ENCODE measurements around the gene FOXN1.
"Not testable (repeated sequence)": the region's sequence is repeated elsewhere in the genome, so short reads cannot be mapped to it uniquely, and the experiment has no call there.

Gene FOXN1, protein sequence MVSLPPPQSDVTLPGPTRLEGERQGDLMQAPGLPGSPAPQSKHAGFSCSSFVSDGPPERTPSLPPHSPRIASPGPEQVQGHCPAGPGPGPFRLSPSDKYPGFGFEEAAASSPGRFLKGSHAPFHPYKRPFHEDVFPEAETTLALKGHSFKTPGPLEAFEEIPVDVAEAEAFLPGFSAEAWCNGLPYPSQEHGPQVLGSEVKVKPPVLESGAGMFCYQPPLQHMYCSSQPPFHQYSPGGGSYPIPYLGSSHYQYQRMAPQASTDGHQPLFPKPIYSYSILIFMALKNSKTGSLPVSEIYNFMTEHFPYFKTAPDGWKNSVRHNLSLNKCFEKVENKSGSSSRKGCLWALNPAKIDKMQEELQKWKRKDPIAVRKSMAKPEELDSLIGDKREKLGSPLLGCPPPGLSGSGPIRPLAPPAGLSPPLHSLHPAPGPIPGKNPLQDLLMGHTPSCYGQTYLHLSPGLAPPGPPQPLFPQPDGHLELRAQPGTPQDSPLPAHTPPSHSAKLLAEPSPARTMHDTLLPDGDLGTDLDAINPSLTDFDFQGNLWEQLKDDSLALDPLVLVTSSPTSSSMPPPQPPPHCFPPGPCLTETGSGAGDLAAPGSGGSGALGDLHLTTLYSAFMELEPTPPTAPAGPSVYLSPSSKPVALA

DNA sequence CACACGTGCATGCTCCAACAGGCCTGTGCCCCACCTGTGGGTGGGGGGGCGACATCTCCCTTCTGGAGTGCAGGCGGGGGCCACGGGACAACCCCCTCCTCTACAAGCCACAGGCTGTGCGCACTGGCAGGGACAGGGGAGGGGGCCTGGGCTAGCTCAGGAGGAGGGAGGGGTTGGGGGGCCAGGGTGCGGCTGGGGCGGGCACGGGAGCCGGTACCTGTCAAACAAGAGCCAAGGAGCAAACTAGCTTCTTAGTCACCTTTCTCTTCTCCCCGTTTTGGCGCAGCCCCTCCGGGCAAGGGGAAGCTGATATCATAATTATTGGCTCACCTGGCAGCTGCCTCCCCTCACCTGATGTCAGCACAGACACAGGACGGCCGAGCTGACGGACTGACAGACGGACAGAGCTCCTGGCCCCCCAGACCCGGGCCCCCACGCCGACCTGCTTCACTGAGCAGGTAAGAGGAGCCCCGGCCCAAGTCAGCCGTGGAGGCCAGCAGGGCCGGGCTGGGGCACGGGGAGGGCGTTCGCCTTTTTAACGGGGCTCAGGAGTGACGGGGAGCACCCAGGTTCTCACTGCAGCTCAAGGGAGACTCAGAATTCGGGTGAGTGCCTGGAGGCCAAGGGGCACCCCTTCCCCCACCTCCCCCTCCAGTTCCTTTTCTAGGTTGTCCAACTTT lies at the start of gene FOXN1:
Gene FOXN1, plus strand, starts transcription at position 363 of the 680 bp plus-strand sequence. CDS start 17,622 bp downstream, outside the sequence.
- no peak for DNase-seq

DNA sequence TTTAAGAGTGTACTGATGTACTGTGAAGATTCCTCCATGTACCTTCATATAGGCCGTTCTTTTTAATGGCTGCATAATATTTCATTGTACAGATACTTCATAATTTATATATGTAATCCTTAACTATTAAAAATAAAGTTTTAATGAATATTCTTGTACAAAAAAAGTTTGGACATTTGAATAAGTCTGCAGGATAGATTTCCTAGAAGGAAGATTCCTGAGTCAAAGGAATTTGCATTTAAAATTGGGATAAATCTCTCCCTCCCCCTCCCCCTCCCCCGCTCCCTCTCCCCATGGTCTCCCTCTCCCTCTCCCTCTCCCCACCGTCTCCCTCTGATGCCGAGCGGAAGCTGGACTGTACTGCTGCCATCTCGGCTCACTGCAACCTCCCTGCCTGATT lies 48.3 kb upstream of the FOXN1 start:
- no peak for DNase-seq

DNA sequence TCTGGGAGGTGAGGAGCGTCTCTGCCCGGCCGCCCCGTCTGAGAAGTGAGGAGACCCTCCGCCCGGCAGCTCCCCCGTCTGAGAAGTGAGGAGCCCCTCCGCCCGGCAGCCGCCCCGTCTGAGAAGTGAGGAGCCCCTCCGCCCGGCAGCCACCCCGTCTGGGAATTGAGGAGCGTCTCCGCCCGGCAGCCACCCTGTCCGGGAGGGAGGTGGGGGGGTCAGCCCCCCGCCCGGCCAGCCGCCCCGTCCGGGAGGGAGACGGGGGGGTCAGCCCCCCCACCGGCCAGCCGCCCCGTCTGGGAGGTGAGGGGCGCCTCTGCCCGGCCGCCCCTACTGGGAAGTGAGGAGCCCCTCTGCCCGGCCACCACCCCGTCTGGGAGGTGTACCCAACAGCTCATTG lies 47.3 kb upstream of the FOXN1 start:
- not testable (repeated sequence) for DNase-seq

DNA sequence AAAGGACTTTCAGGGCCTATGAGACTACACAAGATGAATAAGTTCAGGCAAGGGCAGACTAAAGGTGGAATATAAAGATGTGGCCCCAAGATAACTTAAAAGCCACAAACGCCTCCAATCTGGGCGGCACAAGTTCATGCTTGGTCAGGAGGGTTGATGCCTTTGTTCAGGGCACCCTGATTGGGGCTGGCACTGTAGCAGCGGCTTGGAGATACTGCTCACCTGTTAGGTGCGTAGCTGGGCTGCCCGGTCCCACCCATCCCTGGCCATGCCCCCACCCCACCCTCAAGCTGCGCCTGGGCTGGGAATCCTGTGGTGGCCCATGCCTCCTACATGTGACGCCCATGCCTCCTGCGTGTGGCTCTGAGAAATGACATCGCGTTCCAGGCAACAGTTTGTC lies 45.2 kb upstream of the FOXN1 start:
- DNase-seq = no peak

DNA sequence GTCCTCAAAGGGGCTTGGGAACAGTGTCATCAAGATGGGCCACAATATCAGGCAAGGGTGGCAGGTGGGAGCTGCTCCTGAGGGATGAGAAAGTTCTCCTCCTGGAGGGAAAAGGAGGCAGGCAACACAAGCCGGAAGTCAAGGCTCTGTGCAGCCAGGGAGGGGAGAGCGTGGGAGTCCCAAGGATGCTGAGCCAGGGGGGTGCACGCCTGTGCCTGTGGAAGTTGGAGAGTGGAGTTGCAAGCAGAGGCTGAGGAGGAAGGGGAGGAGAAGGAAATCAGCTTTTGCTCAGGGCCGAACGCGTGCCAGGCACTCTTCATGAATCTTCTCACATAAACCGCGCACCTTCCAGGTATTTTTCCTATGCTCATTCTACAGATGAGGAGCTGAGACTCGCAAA lies 40.1 kb upstream of the FOXN1 start:
- DNase-seq = no peak

DNA sequence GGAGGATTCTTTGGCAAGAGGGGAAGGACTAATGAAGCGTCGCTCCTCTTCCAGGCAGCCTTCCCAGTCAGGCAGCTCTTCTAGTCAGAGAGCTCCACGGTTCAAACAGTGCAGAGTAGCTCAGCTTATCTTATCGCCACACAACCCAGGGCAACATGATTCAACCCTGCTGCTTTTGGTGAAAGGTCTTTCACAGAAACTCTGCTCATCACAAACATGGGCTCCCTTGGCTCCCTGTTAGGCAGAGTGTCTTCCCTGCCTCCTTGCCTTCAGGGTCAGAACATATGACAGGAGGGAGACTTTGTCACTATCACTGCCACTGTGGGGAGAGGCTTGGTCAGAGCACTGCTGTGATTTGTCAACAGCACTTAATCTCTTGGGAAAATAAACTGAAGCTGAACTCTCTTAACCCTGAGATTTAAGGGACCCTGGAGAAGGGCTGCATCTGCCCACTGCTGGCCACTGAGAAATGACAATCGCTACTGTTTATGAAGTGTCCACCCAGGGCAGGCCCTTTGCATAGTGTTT lies 39.6 kb upstream of the FOXN1 start:
- DNase-seq = no peak

DNA sequence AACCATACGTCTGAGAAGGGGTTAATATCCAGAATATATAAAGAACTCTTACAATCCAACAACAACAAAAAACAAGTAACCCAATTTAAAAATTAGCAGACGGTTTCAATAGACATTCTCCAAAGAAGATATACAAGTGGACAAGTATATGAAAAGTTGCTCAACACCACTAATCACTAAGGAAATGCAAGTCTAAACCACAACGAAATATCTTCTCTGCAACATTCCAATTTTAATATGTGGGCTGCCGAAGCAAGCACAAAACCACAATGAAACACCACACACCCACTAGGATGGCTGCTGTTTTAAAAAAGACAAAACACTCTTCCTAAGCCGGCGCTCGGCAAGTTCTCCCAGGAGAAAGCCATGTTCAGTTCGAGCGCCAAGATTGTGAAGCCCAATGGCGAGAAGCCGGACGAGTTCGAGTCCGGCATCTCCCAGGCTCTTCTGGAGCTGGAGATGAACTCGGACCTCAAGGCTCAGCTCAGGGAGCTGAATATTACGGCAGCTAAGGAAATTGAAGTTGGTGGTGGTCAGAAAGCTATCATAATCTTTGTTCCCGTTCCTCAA lies 38.6 kb upstream of the FOXN1 start:
- DNase-seq = no peak

DNA sequence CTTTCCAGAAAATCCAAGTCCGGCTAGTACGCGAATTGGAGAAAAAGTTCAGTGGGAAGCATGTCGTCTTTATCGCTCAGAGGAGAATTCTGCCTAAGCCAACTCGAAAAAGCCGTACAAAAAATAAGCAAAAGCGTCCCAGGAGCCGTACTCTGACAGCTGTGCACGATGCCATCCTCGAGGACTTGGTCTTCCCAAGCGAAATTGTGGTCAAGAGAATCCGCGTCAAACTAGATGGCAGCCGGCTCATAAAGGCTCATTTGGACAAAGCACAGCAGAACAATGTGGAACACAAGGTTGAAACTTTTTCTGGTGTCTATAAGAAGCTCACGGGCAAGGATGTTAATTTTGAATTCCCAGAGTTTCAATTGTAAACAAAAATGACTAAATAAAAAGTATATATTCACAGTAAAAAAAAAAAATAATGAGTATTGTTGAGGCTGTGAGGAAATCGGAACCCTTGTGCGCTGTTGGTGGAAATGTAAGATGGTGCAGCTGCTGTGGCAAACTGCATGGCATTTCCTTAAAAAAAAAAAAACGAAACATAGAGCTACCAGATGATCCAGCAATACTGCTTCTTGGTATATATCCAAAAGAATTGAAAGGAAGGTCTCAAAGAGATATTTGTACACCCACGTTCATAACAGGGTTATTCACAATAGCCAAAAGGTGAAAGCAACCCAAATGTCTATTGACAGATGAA lies 38.0 kb upstream of the FOXN1 start:
- not testable (repeated sequence) for DNase-seq

DNA sequence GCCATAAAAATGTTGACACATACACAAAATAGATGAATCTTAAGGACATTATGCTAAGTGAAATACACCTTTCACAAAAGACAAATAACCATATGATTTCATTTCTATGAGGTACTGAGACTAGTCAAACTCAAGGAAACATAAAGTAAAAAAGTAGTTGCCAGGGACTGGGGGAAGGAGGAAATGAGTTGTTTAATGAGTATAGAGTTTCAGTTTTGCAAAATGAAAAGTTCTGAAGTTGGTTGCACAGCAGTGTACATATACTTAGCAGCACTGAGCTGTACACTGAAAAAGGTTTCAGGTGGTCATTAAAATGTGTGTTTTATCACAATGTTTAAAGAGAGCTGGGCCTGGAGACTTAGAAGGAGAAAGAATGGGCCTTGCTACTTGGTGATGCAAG lies 37.4 kb upstream of the FOXN1 start:
- no peak for DNase-seq

DNA sequence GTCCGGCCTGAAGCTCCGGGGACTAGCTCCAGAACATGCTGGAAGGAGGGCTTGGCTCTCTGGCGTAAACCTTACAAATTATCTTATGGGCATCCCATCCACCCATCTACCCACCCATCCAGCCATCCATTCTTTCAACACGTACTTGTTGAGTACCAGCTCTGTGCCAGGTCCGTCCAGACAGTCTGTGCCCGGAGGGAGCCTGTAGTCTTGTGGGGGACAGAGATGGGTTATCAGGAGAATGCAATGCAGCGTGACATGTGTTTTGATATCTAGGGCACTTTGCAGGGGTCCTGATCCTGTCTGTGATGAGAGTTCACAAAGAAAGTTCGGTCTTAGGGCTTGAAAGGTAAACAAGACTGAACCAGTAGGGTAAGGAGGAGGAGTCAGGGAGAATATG lies 36.8 kb upstream of the FOXN1 start:
- no peak for DNase-seq

DNA sequence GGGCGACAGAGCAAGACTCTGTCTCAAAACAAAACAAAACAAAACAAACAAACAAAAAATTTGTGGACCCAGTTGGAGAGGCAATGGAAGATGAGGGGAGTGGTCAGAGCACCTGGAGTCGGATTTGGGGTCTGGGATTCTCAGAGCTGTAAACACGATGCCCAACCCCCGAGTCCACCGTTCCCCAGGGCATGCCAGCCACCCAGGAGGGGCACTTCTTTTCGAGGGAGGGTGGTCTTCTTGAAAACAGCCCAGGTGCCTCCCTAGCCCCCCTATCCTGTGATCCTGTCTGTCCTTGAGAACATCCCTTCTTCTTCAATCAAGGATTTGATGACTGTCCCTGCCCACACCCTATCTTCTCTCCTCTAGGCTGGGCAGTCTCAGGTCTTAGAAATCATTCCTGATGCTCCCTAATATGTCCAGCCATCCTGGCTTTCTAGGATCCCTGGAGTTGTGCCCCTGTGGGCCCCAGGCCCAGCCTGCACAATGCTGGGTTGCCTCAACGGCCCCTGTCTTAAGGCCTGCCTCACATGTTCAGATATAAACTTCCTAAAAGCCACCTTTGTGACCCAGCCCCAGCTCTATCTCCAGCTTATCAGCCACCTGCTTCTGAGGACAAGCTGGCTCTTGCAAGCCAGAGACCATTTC lies 35.8 kb upstream of the FOXN1 start:
- DNase-seq = no peak

DNA sequence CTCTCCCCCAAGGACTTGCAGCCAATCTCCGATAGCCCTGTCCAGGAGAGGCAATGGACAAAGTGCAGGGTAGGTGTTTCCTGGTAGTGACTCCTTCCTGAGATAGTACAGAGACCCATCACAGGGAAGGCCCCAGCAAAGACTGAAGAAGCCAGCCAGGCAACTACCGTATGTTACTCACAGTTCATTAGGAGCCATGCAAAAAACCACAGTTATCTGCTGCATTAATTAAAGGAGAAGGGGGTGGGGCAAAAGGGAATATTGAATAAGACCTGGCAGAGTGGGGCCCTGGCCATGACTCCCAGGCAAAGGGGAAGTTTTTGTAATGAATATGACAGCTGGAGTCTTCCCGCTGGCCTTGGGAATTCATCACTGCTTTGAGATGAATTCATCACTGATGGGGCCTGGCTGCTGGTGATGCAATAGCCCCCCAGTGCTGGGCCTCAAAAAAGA lies 35.2 kb upstream of the FOXN1 start:
- DNase-seq = no peak

DNA sequence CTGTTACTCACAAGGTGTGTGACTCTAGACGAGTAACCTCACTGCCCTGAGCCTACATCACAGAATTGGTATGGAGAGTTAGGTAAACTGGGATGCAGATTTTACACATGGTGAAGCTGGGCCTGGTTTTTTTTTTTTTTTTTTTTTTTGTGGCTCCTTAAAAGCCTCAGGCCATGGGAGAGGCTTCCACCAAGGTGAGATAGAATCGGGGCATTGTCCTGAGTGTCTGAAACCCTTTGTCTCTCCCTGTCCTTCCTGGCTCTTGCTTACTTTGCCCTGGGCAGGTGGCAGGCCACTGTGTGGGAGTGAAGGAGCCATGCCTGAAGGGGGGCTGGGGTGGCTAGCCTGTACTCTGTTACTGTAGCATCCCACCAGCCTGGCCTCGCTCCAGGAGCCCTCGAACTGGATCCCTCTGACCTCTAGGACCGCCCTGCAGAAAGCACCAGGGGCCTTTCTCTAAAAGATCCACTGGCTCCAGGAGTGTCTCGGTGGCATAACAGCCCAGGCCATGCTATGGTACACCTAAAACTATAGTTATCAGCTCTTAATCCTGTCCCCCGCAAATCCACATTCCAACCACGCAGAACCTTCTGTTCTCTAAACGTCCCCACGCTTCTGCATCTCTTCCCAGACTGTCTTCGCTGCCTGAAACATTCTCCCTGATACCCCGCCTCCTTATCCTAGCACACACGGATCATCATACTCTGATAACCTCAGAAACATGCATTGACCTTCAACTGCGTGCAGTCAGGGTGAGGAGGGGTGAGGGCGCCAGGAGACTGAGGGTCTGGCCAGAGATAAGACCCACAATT lies 34.4 kb upstream of the FOXN1 start:
- no peak for DNase-seq

DNA sequence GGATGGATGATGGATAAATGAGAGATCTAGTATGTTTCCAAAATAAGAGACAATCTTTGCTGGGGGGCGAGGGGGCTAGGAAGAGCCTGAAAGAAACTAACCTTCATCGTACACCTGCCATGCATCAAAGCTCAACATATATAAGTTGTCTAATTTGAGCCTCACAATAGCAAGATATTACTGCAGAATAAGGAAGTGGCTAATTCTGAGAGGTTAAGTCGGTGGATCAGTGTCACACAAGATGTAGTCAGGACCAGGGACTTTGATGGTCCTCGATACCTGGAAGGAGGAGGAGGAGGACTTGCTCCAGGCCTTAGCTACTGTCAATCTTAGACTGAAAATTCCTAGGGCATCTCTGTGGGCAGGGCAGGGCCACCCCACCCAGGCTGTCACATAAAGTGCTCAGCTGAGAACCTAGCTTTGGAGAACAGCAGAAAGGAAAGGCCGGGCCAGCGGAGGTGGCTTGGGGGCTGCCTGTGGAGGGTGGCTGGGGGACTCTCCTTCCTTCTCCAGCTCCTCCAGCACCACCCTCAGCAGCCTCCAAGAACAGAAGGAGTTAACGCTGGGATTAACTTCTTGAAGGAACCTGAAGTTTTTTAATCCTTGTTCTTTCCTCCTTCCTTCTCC lies 33.2 kb upstream of the FOXN1 start:
- no peak for DNase-seq

DNA sequence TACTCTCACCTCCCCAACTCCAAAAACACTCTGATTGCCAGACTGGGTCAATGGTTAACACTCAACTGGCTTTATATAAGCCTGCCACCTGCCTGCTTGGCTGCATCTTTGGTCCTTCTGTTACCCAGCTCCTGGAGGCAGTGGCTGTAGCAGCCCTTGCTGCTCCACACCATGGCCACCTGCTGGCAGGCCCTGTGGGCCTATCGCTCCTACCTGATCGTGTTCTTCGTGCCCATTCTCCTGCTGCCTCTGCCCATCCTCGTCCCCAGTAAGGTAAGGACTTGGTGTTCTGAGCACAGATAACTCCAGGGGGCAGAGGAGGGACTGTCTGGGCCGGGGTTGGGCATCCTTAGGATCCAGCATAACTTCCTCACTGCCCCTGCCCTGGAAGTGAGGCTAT lies 32.6 kb upstream of the FOXN1 start, which contains the start of gene SLC13A2:
Gene SLC13A2, plus strand, starts transcription at position 103 of the 400 bp plus-strand sequence. Its CDS starts 69 bp downstream, at position 172.
- DNase-seq = no peak

DNA sequence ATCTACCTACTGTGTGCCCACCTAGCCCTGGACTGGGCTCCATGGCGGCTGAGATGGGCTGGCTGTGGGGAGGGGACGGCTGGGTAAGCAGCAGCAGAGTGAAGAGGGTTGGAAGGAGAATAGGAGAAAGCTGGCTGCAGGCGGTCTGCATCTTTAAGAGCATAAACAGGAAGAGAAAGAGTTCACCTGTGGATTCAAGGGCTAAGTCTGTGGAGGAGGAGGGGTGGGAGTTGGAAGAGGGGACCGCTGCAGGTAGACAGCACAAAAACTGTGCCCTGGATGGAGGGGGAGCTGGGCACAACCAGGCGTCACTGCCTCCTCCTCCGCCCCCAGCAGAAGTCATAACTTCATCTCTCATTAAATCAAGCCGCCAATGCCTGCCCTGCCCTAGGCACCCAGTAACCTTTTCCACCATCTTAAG lies 32.0 kb upstream of the FOXN1 start:
- DNase-seq = no peak

DNA sequence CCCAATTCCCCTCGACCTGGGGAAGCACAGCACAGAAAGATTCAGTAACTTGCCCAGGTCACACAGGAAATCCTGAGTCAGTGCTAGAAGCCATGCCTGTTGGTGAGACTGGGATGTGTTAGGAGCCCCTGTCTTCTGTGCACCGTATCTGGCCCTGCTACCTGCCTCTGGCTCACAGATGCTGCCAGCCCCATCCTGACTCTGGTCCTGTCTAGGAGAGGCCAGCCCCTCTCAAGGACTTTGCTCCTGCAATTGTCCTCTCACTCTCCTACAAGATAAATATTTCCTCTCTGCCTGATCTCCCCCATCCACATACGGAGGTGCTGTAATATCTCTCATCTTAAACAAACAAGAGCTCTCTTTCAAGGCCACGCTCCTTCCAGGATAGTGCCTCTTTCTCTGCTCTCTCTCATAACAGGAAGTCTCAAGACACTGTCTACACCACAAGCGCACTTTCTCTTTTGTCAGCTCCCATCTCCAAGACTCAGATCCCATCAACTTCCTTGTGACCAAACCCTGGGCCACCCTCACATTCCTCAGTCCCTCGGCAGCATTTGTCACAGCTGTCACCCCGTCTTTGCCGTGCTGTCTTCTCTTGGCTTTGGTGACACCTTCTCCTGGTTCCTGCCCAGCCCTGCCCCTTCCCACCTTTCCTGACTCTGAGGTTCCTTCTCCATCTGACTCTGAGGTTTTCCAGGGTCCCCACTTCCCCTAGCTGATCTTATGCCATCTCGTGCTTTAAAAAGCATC lies 30.8 kb upstream of the FOXN1 start:
- no peak for DNase-seq

DNA sequence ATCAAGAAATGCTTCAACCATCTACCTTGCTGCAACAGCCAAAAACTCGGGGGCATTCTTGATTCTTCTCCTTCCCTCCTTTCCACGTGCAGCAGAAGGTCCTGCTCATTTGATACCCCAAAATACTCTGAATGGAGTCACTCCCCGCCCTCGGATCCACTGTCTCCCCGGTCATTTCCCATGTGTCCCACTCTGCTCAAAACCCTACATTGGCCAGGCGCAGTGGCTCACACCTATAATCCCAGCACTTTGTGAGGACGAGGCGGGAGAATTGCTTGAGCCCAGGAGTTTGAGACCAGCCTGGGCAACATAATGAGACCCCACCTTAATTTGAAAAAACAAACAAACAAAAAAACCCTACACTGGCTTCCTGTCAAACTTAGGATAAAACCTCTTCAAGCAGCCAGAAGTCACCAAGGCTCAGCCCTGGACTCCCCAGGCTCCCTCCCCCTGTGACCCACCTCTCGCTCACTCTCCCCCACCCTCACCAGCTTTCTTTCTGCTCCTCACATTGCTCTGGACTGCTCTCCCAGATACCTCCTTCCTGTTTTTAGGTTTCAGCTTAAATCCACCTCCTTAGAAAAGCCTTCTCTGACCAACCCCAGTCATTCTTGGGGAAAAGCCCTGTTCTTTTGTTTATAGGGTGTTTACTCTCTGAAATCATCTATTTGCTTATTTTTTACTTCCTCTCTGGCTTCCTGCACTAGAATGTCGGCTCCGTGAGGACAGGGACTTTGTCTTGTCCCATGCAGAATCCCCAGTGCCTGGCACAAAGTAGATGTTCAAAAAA lies 29.9 kb upstream of the FOXN1 start:
- no peak for DNase-seq

DNA sequence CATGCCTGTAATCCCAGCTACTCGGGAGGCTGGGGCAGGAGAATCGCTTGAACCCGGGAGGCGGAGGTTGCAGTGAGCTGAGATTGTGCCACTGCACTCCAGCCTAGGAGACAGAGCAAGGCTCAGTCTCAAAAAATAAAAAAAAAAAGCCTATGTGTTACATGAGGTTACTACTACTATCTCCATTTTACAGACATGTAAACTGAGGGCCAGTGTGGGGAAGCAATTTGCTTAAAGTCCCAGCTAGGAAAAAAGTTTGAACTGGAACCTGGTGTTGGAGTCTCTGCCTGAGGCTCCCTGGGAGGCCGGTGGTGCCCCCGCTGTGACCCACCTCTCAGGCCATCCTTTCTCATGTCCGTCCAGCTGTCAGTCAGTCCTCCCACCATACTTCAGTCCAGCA lies 28.2 kb upstream of the FOXN1 start:
- no peak for DNase-seq
